ENCODE data around the gene MEF2D. TPM values are rescaled to one million over a fixed set of nuclear protein-coding genes. Genes with fewer than 3 reads are reported as not detected.

The MEF2D gene
- total RNA-seq, 4 donors from 2014 or later, result 8.4 to 101 (median 35.1) TPM

GRCh38 chr1:156456625-156457465, 43.7 kb downstream of the MEF2D start:
- TF ChIP-seq POLR2A (IDR thresholded peaks at IDR 0.05), result peak; percentile 85 to 94
- TF ChIP-seq CTCF (IDR thresholded peaks at IDR 0.05), result peak in 1 of 4 experiments; percentile 3
- peak overlapping the region; percentile 42 to 50 for H3K4me3 ChIP-seq
- intact Hi-C loops (cut with DNase I; ENCODE audit: low total_unique reads), result loop anchor here (10.0 kb wide), 1 partner anchor 148 kb away; the partner anchor contains the start of gene GPATCH4
- no peaks in the 10 kb centered on the region for H3K9me3 ChIP-seq
- no peaks in the 10 kb centered on the region for H3K27me3 ChIP-seq
- no peaks in the 10 kb centered on the region for H3K36me3 ChIP-seq
- H3K4me1 ChIP-seq, result peaks cover 0 to 7% of the 10 kb centered on the region in 2 donors
- DNase-seq, result peak; percentile 98 to 99
- peak overlapping the region; percentile 98 to 99 for H3K27ac ChIP-seq

DNA sequence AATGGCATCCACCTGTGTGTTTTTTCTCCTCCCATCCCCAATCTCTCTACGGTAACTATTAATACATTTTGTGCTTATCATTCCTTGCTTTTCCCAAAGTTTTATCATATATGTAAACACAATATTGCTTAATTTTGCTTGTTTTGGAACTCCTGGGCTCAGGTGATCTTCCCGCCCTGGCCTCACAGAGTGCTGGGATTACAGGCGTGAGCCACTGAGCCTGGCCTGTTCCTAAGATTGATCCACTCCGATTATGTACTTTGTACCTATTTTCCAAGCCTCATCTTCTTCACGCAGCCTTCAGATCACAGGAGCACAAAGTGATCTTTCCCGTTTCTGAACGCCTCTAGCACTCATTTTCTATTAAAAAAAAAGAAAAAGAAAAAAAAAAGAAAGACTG, 45.2 kb downstream of the MEF2D start:
- H3K36me3 ChIP-seq, result no peaks in the 10 kb centered on the region
- TF ChIP-seq POLR2A (IDR thresholded peaks at IDR 0.05) (no peak), CTCF (IDR thresholded peaks at IDR 0.05) (no peak)
- peaks cover 0 to 7% of the 10 kb centered on the region in 2 donors for H3K4me1 ChIP-seq
- DNase-seq, result no peak
- no peak overlapping the region for H3K4me3 ChIP-seq
- no peaks in the 10 kb centered on the region for H3K9me3 ChIP-seq
- H3K27me3 ChIP-seq, result no peaks in the 10 kb centered on the region
- intact Hi-C loops (cut with DNase I; ENCODE audit: low total_unique reads), result loop anchor here (10.0 kb wide), 1 partner anchor 149 kb away; the partner anchor contains the start of gene GPATCH4
- peak overlapping the region in 1 of 2 donors; percentile 99 for H3K27ac ChIP-seq

DNA sequence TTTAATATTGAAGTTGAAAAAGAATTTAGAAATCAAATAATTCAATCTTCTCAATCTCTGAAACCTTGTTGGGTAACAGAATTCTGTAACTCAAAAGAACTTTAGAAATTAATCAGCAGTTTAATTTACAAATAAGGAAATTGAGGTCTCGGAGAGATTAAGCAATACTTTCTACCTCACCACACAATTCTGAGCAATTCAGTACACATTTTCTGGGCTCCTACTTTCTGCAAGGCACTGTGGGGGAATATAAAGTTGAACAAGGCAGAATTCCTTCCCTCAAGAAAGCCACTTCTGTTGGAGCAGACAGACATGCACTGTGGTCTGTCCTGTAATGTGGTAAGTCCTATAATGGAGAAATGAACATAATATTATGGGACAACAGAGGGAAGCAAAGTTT, 47.7 kb downstream of the MEF2D start:
- Histone ChIP-seq H3K27me3 (no peaks in the 10 kb centered on the region), H3K9me3 (no peaks in the 10 kb centered on the region), H3K4me3 (no peak overlapping the region), H3K36me3 (no peaks in the 10 kb centered on the region), H3K4me1 (peaks cover 0 to 4% of the 10 kb centered on the region in 2 donors), H3K27ac (no peak overlapping the region)
- TF ChIP-seq POLR2A (IDR thresholded peaks at IDR 0.05), result no peak
- TF ChIP-seq CTCF (IDR thresholded peaks at IDR 0.05), result no peak
- intact Hi-C loops (cut with DNase I; ENCODE audit: low total_unique reads), result loop anchor here (10.0 kb wide), 1 partner anchor 152 kb away; the partner anchor contains the start of gene GPATCH4
- no peak for DNase-seq

- H3K27ac ChIP-seq, result no peak overlapping the region
- no peaks in the 10 kb centered on the region for H3K36me3 ChIP-seq
- intact Hi-C loops (cut with DNase I; ENCODE audit: low total_unique reads), result loop anchor here (10.0 kb wide), 1 partner anchor 153 kb away; the partner anchor contains the start of gene GPATCH4
- no peak for TF ChIP-seq POLR2A (IDR thresholded peaks at IDR 0.05)
- no peaks in the 10 kb centered on the region for H3K9me3 ChIP-seq
- no peaks in the 10 kb centered on the region for H3K4me1 ChIP-seq
- no peaks in the 10 kb centered on the region for H3K27me3 ChIP-seq
- H3K4me3 ChIP-seq, result no peak overlapping the region
- no peak for DNase-seq
Measured at GRCh38 chr1:156451505-156452160, 48.9 kb downstream of the MEF2D start.

DNA sequence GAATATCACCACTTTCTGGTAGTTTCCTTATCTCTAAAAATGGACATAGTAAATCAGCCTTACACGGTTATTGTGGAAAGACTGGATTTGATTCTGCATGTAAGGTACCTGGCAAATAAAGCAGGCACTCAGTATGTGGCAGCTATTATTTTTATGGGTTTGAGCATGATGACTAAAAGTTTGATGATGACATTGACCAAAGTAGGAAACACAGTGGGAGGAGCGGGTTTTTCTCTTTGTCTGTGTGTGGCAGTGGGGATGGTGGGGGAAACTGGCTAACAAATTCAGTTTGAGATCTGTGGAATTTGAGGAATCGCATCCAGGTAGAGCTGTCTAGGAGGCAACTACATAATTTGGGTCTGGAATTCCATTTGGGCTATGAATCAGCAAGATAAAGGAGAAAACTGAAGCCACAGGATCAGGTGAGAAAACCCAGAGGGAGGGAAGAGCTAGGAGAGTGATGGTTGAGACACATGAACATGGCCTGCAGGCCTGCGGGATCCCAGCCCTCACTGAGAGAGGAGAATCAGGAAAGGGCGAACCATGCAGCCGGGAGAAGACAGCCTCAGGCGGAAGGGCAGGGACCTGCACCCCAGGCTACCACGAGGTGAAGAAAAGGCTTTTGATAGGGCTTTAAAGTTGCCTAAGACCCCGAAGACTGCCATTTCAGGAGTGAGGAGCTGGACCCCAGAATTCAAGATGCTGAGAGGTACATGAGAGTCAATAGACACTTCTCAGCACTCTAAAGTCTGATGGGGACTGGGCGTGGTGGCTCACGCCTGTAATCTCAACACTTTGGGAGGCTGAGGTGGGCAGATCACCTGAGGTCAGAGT, 52.2 kb downstream of the MEF2D start:
- Histone ChIP-seq H3K27me3 (no peaks in the 10 kb centered on the region), H3K27ac (no peak overlapping the region), H3K4me1 (peaks cover 0 to 2% of the 10 kb centered on the region in 2 donors), H3K4me3 (no peak overlapping the region), H3K36me3 (no peaks in the 10 kb centered on the region), H3K9me3 (no peaks in the 10 kb centered on the region)
- intact Hi-C loops (cut with DNase I; ENCODE audit: low total_unique reads), result no loop called here
- DNase-seq, result no peak
- TF ChIP-seq CTCF (IDR thresholded peaks at IDR 0.05) (no peak), POLR2A (IDR thresholded peaks at IDR 0.05) (no peak)

Measured in uterus (tissue), 4 donors.